Erythroblast (primary cell): ENCODE data around the gene PIP5K1B.

Experiments used
- GATA1 ChIP-seq: IDR thresholded peaks from 2 replicates; pipeline ENCODE4 v1.6.1; 2011; ENCODE audit warnings: low read depth, mild to moderate bottlenecking, control low read depth, low read length, moderate library complexity
- POLR2A ChIP-seq: IDR thresholded peaks from 2 replicates; pipeline ENCODE4 v1.6.1; 2011; ENCODE audit warnings: mild to moderate bottlenecking, low read length

DNA sequence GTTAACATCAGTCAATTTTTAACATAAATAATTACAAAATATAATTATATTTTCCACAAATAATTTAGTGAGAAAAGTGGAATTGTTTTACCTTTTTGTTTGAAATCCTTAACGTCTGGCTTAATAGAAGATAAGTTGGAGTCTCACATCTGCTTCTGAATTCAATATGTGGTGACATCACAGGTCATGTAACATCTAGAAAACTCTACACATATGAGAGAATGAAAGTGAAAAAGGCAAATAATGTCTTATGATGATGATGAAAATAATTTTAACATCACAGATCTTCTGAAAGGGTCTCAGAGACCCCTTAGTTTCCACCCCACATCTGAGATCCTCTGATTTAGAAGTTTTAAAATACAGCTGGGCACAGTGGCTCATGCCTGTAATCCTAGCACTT, 227.4 kb downstream of the PIP5K1B start:
- TF ChIP-seq POLR2A (no peak), GATA1 (no peak)
